GM21529 (cell line): ENCODE measurements around the gene ZNF337.
"Not testable (repeated sequence)": the region's sequence is repeated elsewhere in the genome, so short reads cannot be mapped to it uniquely, and the experiment has no call there.

Source experiments
- ATAC-seq: cut with Tn5 transposase; IDR thresholded peaks from one replicate; pipeline ENCODE4 v1.9.1; 2021; ENCODE audit not compliant: unreplicated experiment

The ZNF337 gene

DNA sequence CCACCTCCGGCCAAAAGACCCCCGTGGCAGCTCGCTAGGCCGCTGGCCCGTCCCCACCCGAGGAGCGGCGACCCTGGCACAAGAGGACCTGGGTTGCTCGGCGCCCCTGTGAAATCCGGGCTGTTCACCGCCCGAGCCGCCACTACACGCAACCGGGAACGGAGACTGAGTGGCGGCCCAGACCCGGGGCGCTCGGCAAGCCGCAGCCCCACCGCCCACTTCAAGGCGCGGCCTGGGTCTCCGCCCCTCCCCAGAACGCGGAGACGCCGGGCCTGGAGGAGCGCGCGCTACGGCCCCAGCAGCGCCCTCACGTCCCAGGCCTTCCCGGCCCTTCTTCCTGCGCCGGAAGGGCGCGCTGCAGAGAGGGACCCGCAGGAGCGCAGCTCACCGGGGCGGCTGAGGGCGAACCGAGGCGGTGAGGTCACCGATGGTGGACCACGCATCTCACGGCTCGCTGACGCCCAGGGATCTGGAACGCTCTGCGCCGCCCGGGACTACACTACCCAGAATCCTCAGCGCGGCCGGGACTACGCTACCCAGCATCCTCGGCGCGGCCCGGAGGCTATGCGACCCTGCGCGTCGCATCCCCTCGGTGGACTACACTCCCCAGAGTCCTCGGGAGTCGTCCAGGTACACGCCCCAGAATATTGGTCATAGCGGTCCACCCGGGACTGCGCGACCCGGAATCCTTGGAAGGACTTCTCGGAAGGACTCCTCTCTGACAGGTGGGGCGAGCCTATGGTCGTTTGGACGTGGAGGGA, at the start of gene ZNF337:
Gene ZNF337, minus strand, starts transcription at position 483 of the 761 bp plus-strand sequence. CDS start 10,436 bp downstream, outside the sequence.
- peak; percentile 96 for ATAC-seq

DNA sequence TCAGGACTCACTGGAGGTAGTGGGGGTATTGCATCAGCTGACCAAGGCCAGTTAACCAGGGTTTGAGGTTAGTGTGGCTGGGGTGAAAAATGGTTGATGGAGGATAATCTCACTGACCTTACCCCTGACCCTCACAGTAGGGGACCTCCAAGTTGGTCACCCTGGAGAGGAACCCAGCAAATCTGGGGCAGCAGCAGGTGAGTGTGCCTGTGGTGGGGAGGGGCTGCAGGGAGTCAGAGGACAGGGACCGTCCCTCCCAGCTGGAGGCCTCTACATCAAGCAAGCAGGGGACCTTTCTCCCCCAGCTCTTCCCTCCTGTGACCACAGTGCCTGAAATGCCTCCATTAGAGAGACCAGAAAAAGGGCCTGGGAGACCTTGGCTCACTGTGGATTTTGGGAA, 49.1 kb upstream of the ZNF337 start:
- ATAC-seq, result no peak

DNA sequence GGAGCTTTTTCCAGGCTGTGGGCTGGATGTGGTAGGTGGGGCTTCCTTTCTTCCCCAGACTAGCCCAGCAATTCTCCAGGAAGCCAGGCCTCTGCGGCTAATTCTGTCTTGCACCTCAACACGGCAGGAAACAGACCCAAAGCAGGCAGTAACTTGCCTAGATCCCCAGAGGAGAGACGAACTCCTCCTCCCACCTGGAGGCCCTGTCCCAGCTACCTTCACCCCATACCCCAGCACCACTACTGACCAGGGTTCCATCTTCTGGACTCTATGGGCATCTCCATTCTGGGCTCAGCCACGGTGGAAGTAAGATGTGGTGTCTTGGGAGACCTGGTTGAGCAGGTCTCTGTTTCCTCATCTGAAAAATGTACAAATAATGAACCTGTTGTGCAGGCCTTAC, 48.4 kb upstream of the ZNF337 start:
- ATAC-seq, result no peak

DNA sequence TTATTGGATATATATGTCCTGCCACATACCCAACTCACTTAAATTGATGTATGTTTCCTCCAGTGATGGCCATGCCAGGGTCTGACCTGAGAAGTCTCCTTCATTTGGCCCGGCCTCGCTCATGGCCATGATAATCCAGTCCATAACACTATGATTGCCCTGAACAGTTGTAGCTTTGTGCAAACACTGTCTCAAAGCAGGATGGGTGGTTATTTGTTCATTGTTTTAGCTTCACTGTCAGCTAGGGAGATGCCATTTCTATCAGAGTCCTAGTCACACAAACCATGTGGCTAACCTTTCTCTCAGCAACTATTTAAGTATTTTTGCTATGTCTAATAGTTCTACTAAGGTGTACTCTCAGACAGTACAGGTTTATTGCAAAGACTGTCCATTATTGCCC, 47.6 kb upstream of the ZNF337 start:
- ATAC-seq, result no peak

DNA sequence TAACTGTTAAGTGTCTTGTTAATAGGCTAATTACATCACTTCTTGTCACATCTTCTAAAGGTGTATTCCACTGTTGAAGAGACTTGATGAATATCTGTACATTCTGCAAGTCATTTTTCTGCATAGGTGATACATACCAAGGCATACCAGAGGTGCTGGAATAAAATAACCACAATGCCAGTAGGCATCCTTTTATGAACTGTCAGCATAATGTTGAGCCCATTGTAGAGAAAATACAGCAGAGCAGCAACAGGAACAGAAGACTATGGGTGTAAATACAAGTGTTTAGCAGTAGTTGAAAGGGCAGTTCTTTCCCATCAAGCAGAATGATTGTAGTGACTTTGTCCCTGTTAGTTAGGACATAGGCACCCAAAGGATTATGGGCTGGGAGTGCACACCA, 44.4 kb upstream of the ZNF337 start:
- ATAC-seq, result no peak

DNA sequence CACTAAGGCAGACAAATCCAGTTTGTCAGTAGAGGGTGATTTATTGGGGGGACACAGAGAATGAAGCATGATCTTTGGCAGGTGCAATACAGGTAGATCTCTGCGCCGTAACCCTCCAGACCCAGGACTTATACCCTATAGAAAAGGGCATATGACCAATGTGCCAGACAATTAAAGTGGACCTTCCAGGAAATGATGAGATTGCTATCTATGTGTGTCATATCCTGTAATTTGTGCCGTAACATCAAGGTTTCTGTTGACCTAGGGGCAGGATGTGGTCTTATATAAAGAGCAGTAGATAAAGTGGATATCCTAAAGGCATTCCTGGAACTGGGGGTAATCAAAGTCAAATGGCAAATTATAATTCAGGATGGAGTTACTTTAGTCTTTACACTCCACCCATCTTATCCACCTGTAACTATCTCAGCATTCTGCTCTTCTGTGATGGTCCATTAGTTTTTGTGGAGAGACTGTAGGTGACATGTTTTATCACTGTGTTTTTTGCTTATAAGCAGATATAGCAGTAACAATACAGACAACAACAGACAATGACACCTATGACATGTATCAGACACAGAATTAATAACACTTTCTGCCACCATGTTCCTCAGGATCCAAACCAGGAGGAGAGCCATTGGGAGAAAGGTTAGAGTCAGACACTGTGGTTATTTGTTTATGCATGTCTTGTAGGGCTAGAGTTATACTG, 43.1 kb upstream of the ZNF337 start:
- ATAC-seq, result no peak

DNA sequence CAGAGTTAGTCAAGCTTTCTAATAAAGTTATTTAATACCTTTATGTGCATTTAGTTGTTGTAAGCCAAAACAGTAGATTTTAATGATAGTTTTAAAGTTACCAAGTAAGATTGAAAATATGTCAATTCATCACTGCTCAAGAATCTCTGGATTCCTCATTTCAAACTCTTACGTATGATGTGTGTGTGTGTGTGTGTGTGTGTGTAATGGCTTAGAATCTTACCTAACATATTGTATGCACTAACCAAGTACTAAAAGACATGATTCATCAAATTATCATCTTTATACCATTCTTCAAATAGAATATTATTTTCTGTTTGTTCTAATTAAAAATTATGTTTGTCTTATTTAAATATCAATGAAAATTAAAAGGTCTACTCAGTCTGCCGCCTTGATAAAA, 41.5 kb upstream of the ZNF337 start:
- ATAC-seq, result no peak

DNA sequence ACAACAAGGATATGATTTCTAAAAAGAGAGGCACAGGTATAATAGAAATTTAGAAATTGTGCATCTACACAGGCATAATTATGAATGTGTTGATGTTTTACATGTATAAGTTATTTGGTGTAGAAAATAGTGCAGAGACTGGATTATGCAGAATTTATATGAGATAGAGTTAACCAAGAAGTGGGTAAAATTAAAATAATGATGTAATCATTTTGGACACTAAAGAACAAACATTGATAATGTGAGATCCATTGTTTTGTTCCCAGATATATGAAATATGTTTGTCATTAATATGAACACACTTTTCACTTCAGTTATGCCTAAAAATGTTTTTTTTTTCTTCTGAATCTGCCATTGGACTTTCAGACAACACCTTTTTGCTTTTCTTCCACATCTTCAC, 37.2 kb upstream of the ZNF337 start:
- no peak for ATAC-seq

DNA sequence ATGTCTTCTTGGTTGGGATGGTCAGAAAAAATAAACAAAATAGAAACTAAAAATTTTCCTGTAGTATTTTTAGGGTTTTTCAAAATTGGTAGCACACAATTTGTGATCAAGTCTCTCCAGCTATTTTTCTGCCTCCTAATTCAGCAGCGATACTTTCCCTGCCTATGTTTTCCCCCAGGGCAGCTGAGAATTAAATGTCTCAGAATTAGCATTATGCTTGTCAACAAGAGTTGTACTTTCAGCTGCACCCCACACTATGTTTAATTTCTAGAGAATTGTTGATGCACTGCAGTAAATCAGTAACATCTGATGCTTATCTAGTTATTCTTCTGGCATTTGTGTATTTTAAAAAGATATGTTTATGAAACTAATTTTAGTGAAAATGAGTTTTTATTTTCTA, 34.2 kb upstream of the ZNF337 start:
- no peak for ATAC-seq

DNA sequence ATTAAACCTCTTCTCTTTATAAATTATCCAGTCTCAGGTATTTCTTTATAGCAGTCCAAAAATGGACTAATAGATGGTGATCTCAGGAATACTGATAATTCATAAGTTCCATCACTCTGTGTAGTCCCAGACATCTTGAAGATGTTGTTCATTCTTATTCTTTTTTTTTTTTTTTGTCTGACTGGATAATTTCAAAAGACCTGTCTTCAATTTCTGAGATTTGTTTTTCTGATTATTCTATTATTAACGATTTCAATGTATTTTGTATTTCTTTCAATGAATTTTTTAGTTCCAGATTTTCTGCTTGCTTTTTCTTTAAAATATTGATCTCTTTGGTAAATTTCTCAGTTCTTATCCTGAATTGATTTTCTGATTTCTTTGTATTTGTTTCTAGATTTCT, 29.7 kb upstream of the ZNF337 start:
- ATAC-seq, result no peak

DNA sequence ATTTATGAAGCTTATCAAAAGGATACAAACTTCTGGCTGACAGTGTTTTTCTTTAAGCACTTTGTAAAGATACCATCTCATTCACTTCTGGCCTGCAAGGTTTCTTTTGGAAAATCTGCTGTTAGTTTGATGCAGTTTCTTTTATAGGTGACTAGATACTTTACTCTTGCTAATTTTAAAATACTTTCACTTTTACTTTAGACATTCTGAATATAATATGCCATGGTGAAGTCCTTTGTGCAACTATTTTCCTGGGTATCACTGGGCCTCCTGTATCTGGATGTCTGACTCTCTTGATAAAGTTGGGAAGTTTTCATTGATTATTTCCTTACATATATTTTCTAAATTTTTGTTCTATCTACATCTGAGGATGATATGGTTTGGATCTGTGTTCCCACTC, 29.0 kb upstream of the ZNF337 start:
- no peak for ATAC-seq

DNA sequence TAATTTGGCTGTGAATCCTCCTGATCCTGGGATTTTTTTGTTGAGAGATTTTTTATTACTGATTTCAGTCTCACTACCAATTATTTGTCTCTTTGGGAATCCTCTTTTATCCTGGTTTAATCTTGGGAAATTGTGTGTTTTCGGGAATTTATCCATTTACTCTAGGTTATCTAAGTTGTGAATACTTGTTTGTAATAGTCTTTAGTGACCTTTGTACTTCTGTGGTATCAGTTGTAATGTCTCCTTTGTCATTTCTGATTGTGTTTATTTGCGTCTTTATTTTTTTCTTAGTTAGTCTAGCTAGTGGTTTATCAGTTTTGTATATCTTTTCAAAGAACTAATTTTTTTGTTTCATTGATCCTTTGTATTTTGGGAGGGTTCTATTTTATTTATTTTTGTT, 27.3 kb upstream of the ZNF337 start:
- ATAC-seq, result no peak

DNA sequence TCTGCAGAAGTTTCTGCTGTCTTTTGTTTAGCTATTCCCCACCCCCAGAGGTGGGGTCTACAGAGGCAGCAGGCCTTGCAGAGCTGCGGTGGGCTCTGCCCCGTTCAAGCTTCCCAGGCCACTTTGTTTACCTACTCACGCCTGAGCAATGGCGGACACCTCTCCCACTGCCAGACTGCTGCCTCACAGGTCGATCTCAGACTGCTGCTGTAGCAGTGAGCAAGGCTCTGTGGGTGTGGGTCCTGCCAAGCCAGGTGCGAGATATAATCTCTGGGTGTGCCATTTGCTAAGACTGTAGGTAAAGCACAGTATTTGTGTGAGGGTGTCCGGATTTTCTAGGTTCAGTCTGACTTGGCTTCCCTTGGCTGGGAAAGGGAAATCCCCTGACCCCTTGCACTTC, 23.6 kb upstream of the ZNF337 start:
- ATAC-seq, result no peak

DNA sequence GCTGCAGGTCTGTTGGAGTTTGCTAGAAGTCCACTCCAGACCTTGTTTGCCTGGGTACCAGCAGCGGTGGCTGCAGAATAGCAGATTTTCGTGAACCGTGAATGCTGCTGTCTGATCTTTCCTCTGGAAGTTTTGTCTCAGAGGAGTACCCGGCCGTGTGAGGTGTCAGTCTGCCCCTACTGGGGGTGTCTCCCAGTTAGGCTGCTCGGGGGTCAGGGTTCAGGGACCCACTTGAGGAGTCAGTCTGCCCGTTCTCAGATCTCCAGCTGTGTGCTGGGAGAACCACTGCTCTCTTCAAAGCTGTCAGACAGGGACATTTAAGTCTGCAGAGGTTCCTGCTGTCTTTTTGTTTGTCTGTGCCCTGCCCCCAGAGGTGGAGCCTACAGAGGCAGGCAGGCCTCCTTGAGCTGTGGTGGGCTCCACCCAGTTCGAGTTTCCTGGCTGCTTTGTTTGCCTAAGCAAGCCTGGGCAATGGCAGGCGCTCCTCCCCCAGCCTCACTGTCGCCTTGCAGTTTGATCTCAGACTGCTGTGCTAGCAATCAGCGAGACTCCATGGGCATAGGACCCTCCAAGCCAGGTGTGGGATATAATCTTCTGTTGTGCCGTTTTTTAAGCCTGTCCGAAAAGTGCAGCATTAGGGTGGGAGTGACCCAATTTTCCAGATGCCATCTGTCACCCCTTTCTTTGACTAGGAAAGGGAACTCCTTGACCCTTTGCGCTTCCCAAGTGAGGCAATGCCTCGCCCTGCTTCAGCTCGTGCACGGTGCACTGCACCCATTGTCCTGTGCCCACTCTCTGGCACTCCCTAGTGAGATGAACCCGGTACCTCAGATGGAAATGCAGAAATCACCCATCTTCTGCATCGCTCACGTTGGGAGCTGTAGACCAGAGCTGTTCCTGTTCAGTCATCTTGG, 22.5 kb upstream of the ZNF337 start:
- not testable (repeated sequence) for ATAC-seq

DNA sequence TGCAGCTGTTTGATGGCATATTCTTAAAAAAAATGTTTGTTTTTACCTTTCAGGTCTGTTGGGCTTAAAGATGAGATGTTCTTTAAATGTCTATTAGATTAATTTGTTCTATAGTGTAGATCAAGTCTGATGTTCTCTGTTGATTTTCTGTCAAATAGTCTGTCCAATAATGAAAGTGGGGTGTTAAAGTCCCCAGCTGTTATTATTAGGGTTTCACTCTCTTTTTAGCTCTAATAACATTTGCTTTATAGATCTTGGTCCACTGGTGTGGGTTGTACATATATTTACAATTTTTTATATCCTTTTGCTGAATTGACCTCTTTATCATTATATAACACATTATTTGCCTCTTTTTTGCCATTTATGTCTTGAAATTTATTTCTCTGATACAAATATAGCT, 11.0 kb upstream of the ZNF337 start:
- no peak for ATAC-seq

DNA sequence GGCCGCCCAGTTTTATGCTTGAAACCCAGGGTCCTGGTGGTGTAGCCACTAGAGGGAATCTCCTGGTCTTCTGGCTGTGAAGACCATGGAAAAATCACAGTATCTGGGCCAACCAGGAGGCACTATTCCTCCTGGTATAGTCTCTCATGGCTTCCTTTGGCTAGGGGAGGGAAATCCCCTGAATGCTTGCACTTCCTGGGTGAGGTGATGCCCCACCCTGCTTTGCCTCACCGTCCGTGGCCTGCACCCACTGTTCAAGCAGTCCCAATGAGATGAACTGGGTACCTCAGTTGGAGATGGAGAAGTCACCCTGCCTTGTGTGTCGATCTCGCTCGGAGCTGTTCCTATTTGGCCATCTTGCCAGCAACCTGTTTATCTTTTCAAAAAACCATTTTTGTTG, 10.1 kb upstream of the ZNF337 start:
- no peak for ATAC-seq

DNA sequence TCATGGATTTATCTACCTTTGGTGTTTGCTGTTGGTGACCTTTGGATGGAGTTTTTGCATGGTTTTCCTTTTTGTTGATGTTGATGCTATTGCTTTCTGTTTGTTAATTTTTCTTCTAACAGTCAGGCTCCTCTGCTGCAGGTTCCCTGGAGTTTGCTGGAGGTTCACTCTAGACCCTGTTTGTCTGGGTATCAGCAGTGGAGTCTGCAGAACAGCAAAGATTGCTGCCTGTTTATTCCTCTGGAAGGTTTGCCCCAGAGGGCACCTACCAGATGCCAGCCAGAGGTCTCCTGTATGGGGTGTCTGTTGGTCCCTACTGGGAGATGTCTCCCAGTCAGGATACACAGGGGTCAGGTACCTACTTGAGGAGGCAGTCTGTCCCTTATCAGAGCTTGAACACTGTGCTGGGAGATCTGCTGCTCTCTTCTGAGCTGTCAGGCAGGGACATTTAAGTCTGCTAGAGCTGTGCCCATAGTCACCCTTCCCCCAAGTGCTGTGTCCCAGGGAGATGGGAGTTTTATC, 9.2 kb upstream of the ZNF337 start:
- ATAC-seq, result no peak

DNA sequence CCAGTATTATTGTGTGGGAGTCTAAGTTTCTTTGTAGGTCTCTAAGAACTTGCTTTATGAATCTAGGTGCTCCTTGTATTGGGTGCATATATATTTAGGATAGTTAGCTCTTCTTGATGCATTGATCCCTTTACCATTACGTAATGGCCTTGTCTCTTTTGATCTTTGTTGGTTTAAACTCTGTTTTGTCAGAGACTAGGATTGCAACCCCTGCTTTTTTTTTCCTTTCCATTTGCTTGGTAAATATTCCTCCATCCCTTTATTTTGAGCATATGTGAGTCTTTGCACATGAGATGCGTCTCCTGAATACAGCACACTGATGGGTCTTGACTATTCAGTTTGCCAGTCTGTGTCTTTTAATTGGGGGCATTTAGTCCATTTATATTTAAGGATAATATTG, 7.7 kb upstream of the ZNF337 start:
- ATAC-seq, result not testable (repeated sequence)

DNA sequence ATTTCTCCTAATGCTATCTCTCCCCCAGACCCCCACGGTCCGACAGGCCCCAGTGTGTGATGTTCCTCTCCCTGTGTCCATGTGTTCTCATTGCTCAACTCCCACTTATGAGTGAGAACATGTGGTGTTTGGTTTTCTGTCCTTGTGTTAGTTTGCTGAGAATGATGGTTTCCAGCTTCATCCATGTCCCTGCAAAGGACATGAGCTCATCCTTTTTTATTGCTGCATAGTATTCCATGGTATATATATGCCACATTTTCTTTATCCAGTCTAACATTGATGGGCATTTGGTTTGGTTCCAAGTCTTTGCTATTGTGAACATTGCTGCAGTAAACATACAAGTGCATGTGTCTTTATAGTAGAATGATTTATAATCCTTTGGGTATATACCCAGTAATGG, 4.2 kb upstream of the ZNF337 start:
- ATAC-seq, result not testable (repeated sequence)

DNA sequence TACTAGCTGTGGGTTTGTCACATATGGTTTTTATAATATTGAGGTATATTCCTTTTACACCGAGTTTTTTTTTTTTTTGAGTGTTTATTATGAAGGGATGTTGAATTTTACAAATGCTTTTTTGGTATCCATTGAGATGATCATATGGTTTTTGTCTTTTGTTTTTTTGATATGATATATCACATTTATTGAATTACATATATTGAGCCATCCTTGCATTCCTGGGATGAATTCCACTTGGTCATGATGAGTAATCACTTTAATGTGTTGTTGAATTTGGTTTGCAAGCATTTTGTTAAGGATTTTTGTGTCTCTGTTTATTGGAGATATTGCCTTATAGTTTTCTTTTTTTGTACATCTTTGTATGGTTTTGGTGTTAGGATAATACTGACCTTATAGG, 3.3 kb upstream of the ZNF337 start:
- ATAC-seq, result no peak

DNA sequence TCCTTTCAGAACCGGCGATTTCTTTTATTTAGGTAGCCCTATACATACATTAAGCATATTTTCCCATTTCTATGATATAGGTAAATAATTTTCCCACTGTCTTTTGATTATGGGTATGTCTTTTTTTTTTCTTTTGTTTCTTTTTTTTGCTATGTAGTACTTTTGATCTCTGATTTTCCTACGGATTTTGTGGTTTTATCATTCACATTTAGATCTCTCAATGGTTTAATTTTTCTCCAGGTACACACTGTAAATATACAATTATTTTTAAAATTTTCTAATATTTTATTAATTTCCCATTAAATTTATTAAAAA, 436 bp upstream of the ZNF337 start:
- no peak for ATAC-seq
